Activated T-helper 1 cell treated with anti-CD3 and anti-CD28 coated beads, Interleukin-12 subunit alpha, Interleukin-12 subunit beta, Interleukin-2, Interleukin-4 antibody, amounts not matched to agents 30 ng/mL and 10 ng/mL and 1 ng/mL, durations not matched to agents 14 hours and 24 hours and 36 hours (primary cell): ENCODE results near the gene PLEKHG5. TPM values are rescaled to one million over a fixed set of nuclear protein-coding genes. Genes with fewer than 3 reads are reported as not detected.

Source experiments
- DNase-seq: peaks from one replicate; pipeline ENCODE4 v3.0.0; 2021; ENCODE audit warnings: low spot score
- H3K27ac Mint-ChIP-seq: one replicate; pipeline ENCODE4 v1.8.0; 2021; ENCODE audit warnings: mild to moderate bottlenecking, mixed read lengths
- H3K27me3 Mint-ChIP-seq: one replicate; pipeline ENCODE4 v1.8.0; 2022; ENCODE audit warnings: mild to moderate bottlenecking, moderate library complexity, mixed read lengths; ENCODE audit not compliant: insufficient read depth
- H3K36me3 Mint-ChIP-seq: one replicate; pipeline ENCODE4 v1.8.0; 2021; ENCODE audit warnings: low read depth, mixed read lengths
- H3K4me1 Mint-ChIP-seq: one replicate; pipeline ENCODE4 v1.8.0; 2021; ENCODE audit warnings: low read depth, mixed read lengths
- H3K4me3 Mint-ChIP-seq: one replicate; pipeline ENCODE4 v1.8.0; 2021; ENCODE audit warnings: mild to moderate bottlenecking, moderate library complexity, mixed read lengths
- H3K9me3 Mint-ChIP-seq: one replicate; pipeline ENCODE4 v1.8.0; 2021; ENCODE audit warnings: mixed read lengths
- intact Hi-C: fragments of 100-400 bp; cut with micrococcal nuclease; formaldehyde crosslinking; loops from one replicate; pipeline ENCODE4 v1.15.1; 2024
- total RNA-seq: library from RNA; stranded (reverse); gene quantifications from 2 replicates; pipeline ENCODE4 v1.2.3, GENCODE V29; 2022

Gene PLEKHG5, protein sequence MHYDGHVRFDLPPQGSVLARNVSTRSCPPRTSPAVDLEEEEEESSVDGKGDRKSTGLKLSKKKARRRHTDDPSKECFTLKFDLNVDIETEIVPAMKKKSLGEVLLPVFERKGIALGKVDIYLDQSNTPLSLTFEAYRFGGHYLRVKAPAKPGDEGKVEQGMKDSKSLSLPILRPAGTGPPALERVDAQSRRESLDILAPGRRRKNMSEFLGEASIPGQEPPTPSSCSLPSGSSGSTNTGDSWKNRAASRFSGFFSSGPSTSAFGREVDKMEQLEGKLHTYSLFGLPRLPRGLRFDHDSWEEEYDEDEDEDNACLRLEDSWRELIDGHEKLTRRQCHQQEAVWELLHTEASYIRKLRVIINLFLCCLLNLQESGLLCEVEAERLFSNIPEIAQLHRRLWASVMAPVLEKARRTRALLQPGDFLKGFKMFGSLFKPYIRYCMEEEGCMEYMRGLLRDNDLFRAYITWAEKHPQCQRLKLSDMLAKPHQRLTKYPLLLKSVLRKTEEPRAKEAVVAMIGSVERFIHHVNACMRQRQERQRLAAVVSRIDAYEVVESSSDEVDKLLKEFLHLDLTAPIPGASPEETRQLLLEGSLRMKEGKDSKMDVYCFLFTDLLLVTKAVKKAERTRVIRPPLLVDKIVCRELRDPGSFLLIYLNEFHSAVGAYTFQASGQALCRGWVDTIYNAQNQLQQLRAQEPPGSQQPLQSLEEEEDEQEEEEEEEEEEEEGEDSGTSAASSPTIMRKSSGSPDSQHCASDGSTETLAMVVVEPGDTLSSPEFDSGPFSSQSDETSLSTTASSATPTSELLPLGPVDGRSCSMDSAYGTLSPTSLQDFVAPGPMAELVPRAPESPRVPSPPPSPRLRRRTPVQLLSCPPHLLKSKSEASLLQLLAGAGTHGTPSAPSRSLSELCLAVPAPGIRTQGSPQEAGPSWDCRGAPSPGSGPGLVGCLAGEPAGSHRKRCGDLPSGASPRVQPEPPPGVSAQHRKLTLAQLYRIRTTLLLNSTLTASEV
- 1.8 and 2.2 TPM in 2 replicates for total RNA-seq

DNA sequence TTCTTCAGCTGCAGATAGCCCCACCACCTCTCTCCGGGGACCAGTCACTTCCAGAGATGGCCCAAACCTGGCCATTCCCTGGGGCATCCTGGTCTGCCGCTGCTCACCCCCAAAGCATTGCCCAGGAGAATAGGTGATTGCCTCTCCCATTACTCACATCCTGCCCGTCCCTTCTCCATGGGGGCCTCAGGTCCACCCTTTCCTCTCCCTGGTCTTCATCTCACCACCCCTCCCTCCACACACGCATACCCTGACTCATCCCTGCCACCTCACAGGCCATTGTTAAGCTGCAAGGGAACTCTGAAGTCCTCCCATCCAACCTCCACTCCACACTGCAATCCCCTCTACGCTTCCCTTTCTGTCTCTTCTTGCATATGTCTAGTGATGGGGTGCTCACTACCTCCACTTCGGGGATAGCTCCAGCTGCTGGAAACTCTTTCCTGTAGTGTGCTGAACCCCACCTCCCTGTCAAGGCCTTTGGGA lies at the start of gene PLEKHG5:
Gene PLEKHG5, minus strand, starts transcription at position 188 of the 483 bp plus-strand sequence. CDS start 14,096 bp downstream, outside the sequence.
- Mint-ChIP-seq H3K27ac (peak within 1 kb of the TSS; percentile 68), H3K9me3 (no peaks in the 10 kb centered on the region), H3K4me1 (peaks cover 12% of the 10 kb centered on the region), H3K36me3 (peaks cover 2% of the 10 kb centered on the region), H3K4me3 (peak within 1 kb of the TSS; percentile 85), H3K27me3 (peaks cover 19% of the 10 kb centered on the region)
- intact Hi-C loops: loop anchor here (5.0 kb wide), 1 partner anchor 136 kb away; no protein-coding TSS in a partner anchor
- DNase-seq: no peak

DNA sequence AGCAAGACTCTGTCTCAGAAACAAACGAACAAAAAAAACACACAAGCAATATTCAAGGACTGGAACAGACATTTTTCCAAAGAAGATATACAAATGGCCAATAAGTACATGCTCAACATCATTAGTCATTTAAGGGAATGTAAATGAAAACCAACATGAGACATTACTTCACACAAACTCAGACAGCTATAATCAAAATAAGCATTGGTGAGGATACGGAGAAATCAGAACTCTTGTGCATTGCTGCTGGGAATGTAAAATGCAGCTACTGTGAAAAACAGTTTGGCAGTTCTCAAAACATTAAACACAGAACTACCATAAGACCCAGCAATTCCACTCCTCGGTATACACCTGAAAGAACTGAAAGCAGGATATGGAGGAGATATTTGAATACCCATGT lies 47.5 kb upstream of the PLEKHG5 start:
- H3K36me3 Mint-ChIP-seq: peaks cover 10% of the 10 kb centered on the region
- no peak overlapping the region for H3K27ac Mint-ChIP-seq
- H3K27me3 Mint-ChIP-seq: no peaks in the 10 kb centered on the region
- H3K4me3 Mint-ChIP-seq: no peak overlapping the region
- H3K4me1 Mint-ChIP-seq: no peaks in the 10 kb centered on the region
- DNase-seq: no peak
- intact Hi-C loops: no loop called here
- no peaks in the 10 kb centered on the region for H3K9me3 Mint-ChIP-seq

DNA sequence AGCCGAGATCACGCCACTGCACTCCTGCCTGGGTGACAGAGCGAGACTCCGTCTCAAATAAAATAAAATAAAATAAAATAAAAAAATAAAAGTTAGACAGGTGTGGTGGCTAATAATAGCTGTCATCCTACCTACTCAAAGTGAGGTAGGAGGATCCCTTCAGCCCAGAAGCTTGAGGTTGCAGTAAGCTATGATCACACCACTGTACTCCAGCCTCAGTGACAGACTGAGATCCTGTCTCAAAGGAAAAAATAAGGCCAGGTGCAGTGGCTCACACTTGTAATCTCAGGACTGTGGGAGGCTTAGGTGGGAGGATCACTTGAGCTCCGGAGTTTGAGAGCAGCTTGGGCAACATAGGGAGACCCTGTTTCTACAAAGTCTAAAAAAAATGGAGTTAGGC lies 44.8 kb upstream of the PLEKHG5 start:
- intact Hi-C loops: no loop called here
- Mint-ChIP-seq H3K9me3 (no peaks in the 10 kb centered on the region), H3K4me3 (no peak overlapping the region), H3K4me1 (no peaks in the 10 kb centered on the region), H3K27ac (no peak overlapping the region), H3K27me3 (no peaks in the 10 kb centered on the region), H3K36me3 (peaks cover 22% of the 10 kb centered on the region)
- DNase-seq: no peak

DNA sequence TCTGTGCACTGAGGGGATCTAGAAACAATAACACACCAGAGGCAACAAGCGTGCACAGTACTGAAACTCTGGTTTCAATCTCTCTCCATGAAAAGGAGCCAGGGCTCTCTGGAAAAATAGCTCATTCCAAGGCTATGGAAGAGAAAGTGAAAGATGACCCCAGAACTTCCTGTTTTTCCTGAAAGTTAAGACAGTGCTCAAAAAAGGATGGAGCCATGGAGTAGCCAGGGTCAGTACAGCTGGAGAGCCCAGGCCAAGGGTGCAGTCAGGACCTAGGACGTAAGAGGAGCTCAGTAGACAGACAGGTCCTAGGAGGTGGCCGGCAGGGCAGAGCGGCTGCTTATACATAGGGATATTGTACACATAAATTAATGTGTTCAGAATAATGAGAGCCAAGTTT lies 43.7 kb upstream of the PLEKHG5 start:
- intact Hi-C loops: no loop called here
- DNase-seq: no peak
- H3K4me1 Mint-ChIP-seq: no peaks in the 10 kb centered on the region
- peaks cover 19% of the 10 kb centered on the region for H3K36me3 Mint-ChIP-seq
- H3K27me3 Mint-ChIP-seq: no peaks in the 10 kb centered on the region
- no peaks in the 10 kb centered on the region for H3K9me3 Mint-ChIP-seq
- no peak overlapping the region for H3K27ac Mint-ChIP-seq
- no peak overlapping the region for H3K4me3 Mint-ChIP-seq

DNA sequence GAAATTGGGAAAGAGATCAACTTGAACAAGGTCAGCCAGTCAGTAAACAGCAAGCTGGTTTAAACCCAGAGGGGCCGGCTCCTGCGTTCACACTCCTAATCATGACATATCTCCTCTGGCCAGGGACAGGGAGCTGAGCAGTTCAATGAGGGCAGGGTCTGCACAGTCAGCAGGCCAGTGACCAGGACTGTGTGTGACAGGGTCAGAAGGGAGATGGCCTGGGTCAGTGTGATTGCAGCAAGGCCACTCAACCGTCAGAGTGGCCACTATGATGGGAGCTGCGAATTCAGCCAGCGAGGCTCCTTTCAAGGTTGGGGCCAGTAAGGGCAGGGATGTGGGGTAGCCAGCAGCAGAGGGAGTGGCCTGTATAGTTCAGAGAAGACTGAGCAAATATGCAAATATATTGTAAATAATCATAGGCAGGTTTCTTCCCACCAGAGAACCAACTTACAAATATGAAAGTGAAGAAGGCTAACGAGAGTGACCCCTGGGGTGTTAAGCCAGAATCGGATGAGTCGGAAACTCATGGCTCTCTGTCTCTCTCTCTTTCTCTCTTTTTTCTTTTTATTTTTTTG lies 42.9 kb upstream of the PLEKHG5 start:
- H3K27me3 Mint-ChIP-seq: no peaks in the 10 kb centered on the region
- H3K36me3 Mint-ChIP-seq: peaks cover 17% of the 10 kb centered on the region
- H3K27ac Mint-ChIP-seq: no peak overlapping the region
- no peak for DNase-seq
- no peak overlapping the region for H3K4me3 Mint-ChIP-seq
- no peaks in the 10 kb centered on the region for H3K4me1 Mint-ChIP-seq
- intact Hi-C loops: no loop called here
- no peaks in the 10 kb centered on the region for H3K9me3 Mint-ChIP-seq

DNA sequence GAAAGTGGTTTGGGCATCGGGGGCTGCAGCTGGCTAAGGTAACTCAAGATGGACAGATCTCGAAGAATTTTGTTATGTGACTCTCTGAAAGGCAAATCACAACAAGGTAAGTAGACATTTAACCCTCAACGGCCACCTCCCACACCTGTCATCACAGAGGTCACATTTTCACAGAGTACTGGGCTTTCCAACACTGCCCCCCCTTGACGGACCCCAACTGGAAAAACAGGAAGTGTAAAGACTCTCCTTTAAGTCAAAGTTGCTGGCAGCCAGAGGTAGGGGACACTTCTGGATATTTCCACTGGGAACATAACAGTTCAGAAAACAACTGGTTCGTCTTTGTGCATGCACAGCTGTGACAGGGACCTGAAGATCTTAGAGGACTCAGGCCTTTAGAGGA lies 40.5 kb upstream of the PLEKHG5 start:
- no peak overlapping the region for H3K27ac Mint-ChIP-seq
- intact Hi-C loops: no loop called here
- peaks cover 25% of the 10 kb centered on the region for H3K36me3 Mint-ChIP-seq
- H3K4me1 Mint-ChIP-seq: no peaks in the 10 kb centered on the region
- DNase-seq: no peak
- no peaks in the 10 kb centered on the region for H3K27me3 Mint-ChIP-seq
- H3K4me3 Mint-ChIP-seq: no peak overlapping the region
- H3K9me3 Mint-ChIP-seq: no peaks in the 10 kb centered on the region

DNA sequence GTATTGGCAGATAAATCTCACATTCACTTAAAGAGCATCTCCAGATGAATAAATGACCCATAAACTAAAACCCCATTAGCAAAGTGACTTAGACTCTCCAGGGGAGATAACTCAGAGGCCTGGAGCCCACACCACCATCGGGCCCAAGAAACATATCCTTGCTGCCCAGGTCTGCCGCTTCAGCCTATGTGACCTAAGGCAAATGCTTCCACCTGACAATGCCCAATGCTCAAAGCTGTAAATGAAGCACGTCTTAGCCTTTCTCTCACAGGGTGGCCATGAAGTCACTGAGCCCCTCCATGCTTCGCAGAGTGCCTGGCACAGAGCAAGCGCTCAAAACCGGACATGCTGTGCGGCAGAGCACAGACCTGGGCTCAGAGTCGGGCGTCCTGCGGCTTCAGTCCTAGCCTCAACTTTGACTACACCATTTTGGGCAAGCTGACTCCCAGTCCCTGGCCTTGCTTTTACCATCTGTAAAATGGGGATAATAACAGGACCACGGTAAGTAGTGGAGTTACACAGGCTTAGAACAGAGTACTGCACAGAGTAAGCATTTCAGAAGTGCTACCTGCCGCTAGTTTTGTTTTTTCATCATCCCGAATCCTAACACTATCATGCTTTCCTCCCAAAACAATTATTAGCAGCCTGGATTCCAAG lies 39.2 kb upstream of the PLEKHG5 start:
- H3K36me3 Mint-ChIP-seq: peaks cover 30% of the 10 kb centered on the region
- no peaks in the 10 kb centered on the region for H3K27me3 Mint-ChIP-seq
- H3K4me3 Mint-ChIP-seq: no peak overlapping the region
- H3K4me1 Mint-ChIP-seq: no peaks in the 10 kb centered on the region
- H3K9me3 Mint-ChIP-seq: no peaks in the 10 kb centered on the region
- intact Hi-C loops: no loop called here
- H3K27ac Mint-ChIP-seq: no peak overlapping the region
- no peak for DNase-seq

DNA sequence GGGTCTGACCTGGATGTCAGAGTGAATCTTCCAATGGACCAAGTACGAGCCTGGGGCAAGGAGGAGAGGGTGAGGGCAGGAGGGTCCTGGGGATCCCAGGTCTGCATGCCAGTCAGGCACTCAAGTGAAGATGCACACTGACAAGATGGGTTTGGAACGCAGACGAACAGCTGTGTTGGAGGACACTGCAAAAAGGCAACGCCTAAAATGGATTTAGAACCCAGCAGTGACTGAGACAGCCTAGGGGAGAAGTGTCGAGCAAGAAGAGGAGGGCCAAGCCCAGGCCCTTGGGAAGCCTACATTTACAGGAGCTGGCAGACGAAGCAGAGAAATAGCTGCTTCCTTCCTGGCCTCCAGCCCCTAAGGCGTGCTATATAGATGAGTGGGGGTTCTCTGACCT lies 37.0 kb upstream of the PLEKHG5 start:
- Mint-ChIP-seq H3K4me1 (no peaks in the 10 kb centered on the region), H3K9me3 (no peaks in the 10 kb centered on the region), H3K27me3 (no peaks in the 10 kb centered on the region), H3K4me3 (no peak overlapping the region), H3K36me3 (peaks cover 37% of the 10 kb centered on the region), H3K27ac (no peak overlapping the region)
- intact Hi-C loops: no loop called here
- DNase-seq: no peak

DNA sequence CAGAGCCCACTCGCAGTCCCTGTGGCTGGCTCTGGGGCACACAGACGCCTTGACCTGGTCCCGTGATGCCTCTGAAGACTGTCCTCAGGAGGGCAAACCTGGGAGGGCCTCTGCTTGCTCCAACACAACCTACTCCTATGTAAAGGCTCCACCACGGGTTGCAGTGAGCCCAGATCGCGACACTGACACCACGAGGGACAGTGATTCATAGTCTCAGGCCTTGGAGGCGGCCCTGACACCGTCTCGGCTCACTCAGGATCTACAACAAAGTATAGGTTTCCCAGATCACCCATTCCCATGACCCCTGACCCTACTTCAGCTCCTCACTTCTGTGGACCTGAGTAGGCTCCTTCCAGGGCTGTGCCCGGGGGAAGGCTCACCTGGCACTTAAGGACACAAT lies 34.8 kb upstream of the PLEKHG5 start:
- Mint-ChIP-seq H3K4me3 (no peak overlapping the region), H3K27ac (no peak overlapping the region), H3K9me3 (no peaks in the 10 kb centered on the region), H3K36me3 (peaks cover 28% of the 10 kb centered on the region), H3K27me3 (no peaks in the 10 kb centered on the region), H3K4me1 (no peaks in the 10 kb centered on the region)
- intact Hi-C loops: no loop called here
- no peak for DNase-seq

DNA sequence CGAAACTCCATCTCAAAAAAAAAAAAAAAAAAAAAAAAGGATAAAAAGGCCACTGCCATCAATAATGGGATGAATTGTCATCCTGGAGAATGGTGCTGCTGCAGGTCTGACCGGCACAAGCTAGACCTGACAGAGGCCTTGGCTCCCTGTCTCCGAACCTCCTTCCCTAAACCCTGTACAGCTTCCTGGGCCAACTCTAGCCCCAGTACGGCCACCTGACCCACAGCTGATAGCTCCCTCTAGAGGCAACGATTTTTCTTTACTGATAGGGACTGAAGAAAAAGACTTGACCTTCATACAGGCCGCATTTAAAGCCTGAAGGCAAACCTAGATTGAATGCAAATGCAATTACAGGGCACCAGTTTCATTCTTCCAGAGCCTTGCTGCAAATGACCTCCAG lies 32.1 kb upstream of the PLEKHG5 start:
- H3K27me3 Mint-ChIP-seq: no peaks in the 10 kb centered on the region
- intact Hi-C loops: loop anchor here (1.0 kb wide), 1 partner anchor 37 kb away; no protein-coding TSS in a partner anchor
- H3K4me1 Mint-ChIP-seq: no peaks in the 10 kb centered on the region
- no peak overlapping the region for H3K4me3 Mint-ChIP-seq
- no peak for DNase-seq
- no peaks in the 10 kb centered on the region for H3K9me3 Mint-ChIP-seq
- peaks cover 27% of the 10 kb centered on the region for H3K36me3 Mint-ChIP-seq
- no peak overlapping the region for H3K27ac Mint-ChIP-seq

DNA sequence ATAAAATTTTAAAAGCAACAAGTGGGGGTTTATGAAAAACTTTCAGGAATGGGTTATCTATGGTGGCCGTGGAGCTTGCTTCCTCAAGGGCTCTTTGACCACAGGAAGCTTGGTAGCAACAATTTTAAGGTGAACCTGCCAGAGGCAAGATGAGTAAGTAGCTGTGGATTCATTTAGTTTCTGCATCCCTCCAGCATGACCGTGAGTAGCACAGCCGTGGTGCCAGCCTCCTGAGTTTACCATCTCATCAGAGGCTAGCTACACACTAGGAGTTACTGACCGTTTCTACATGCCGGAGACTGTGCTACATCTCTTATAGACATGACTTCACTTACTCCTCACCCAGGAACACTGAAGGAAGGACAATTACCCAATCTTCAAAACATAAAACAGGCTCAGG lies 30.1 kb upstream of the PLEKHG5 start:
- H3K9me3 Mint-ChIP-seq: no peaks in the 10 kb centered on the region
- intact Hi-C loops: no loop called here
- H3K4me1 Mint-ChIP-seq: no peaks in the 10 kb centered on the region
- peaks cover 15% of the 10 kb centered on the region for H3K36me3 Mint-ChIP-seq
- no peak overlapping the region for H3K4me3 Mint-ChIP-seq
- no peak overlapping the region for H3K27ac Mint-ChIP-seq
- H3K27me3 Mint-ChIP-seq: no peaks in the 10 kb centered on the region
- DNase-seq: no peak

DNA sequence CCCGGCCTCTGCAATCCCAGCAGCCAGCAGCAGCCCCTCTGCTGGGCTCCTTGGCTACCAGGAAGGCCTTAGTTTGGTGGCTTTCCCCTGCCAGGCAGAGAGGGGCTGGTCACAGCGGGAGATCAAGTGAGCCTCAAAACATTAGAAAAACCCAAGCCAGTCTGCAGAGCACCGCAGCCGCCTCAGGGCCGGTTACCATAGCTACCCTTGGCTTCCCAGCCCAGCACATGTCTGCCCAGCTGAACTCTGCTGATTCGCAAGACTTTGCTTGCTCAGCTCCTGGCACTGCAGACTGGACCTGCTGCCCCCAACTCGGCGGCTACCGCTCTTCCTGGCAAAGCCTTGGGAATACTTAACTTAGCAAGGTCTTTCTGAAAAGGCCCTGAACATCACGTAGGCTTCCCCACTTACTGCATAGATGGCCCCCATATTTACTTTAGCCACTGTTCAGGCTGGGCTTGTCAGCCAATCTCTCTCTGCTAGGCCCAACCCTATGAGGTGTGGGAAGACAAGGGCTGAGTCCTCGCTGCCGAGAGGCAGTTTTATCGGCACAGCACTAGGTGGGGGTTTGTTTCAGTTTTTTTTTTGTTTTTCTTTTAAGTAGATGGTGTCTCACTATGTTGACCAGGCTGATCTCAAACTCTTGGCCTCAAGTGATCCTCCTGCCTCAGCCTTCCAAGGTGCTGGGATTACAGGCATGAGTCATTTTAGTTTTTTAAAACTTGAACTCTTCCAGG lies 28.6 kb upstream of the PLEKHG5 start:
- H3K27ac Mint-ChIP-seq: no peak overlapping the region
- intact Hi-C loops: no loop called here
- no peaks in the 10 kb centered on the region for H3K9me3 Mint-ChIP-seq
- DNase-seq: no peak
- H3K27me3 Mint-ChIP-seq: no peaks in the 10 kb centered on the region
- H3K4me1 Mint-ChIP-seq: no peaks in the 10 kb centered on the region
- H3K4me3 Mint-ChIP-seq: no peak overlapping the region
- H3K36me3 Mint-ChIP-seq: peaks cover 9% of the 10 kb centered on the region
